ENCODE results near the gene BEX1. TPM values are rescaled to one million over a fixed set of nuclear protein-coding genes. Genes with fewer than 3 reads are reported as not detected.
"Not testable (repeated sequence)": the region's sequence is repeated elsewhere in the genome, so short reads cannot be mapped to it uniquely, and the experiment has no call there.

Gene BEX1
- total RNA-seq, 1 donor from 2014 or later: not detected

DNA sequence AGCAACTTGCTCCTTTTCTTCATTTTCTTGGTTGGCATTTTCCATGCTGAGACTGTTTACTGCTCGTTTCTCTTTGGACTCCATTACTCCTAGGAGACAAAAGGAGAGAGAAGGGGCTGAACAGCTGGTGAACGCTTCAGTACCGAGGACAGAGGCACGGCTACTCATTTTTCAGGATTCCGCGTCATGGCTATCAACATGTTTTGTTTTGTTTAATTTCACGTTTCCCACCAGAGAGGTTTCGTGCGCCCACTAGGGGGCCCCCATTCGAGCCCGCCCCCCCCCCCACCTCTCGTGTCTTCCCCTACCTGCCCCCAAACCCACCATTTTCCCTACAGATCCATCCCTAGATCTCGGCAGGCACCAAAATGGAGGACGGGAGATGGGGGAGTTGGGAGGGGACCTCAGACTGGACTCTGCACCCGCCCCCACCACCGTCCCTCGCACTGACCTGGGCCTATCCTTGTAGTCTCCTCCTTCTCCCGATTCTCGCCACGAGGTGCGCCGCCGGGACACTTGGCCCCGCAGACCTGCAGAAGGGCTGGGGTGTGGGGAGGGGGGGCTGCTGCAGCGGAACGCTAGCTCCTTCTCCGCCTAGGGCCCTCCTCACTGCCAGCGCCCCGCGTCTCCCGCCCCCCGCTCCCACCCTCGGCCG is 653 bp downstream of the BEX1 start:
- no peaks in the 10 kb centered on the region for H3K36me3 Mint-ChIP-seq (ENCODE audit: low read depth)
- no peaks in the 10 kb centered on the region for H3K4me1 Mint-ChIP-seq
- intact Hi-C loops (cut with micrococcal nuclease): no loop called here
- peaks cover 11% of the 10 kb centered on the region for H3K27me3 Mint-ChIP-seq
- no peak overlapping the region for H3K27ac Mint-ChIP-seq
- no peak for DNase-seq
- no peaks in the 10 kb centered on the region for H3K9me3 Mint-ChIP-seq
- no peak overlapping the region for H3K4me3 Mint-ChIP-seq

GRCh38 chrX:103061486-103061885 is 2.5 kb downstream of the BEX1 start:
- Mint-ChIP-seq H3K4me3 (no peak overlapping the region), H3K27me3 (peaks cover 11% of the 10 kb centered on the region), H3K9me3 (no peaks in the 10 kb centered on the region), H3K27ac (no peak overlapping the region), H3K36me3 (ENCODE audit: low read depth) (no peaks in the 10 kb centered on the region), H3K4me1 (no peaks in the 10 kb centered on the region)
- intact Hi-C loops (cut with micrococcal nuclease): no loop called here
- DNase-seq: no peak

GRCh38 chrX:103056902-103057301 is 7.1 kb downstream of the BEX1 start:
- H3K27ac Mint-ChIP-seq: no peak overlapping the region
- no peaks in the 10 kb centered on the region for H3K27me3 Mint-ChIP-seq
- H3K4me1 Mint-ChIP-seq: no peaks in the 10 kb centered on the region
- H3K4me3 Mint-ChIP-seq: no peak overlapping the region
- H3K9me3 Mint-ChIP-seq: no peaks in the 10 kb centered on the region
- no peak for DNase-seq
- no peaks in the 10 kb centered on the region for H3K36me3 Mint-ChIP-seq (ENCODE audit: low read depth)
- intact Hi-C loops (cut with micrococcal nuclease): no loop called here

DNA sequence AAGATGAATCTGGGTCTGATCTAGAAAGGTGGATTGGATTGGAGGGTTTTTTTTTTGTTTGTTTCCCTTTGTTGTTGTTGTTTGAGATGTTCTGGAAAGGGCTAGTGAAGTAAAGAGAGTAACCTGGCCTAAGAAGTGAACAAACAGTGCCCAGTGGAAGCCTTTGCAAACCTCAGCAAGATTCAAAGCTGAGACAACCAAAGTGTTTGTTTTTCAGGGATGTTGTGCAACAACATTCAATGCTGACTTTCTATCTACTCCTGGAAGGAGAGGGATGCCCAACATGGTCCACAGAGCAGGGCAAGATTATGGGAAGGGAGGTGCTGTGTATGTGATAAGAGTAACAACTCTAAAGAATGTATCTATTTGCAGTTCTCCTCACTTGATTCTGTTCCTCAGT is 11.3 kb downstream of the BEX1 start:
- Mint-ChIP-seq H3K4me1 (no peaks in the 10 kb centered on the region), H3K4me3 (no peak overlapping the region), H3K27ac (no peak overlapping the region), H3K36me3 (ENCODE audit: low read depth) (no peaks in the 10 kb centered on the region), H3K27me3 (peaks cover 3% of the 10 kb centered on the region), H3K9me3 (no peaks in the 10 kb centered on the region)
- DNase-seq: no peak
- intact Hi-C loops (cut with micrococcal nuclease): no loop called here

- Mint-ChIP-seq H3K27me3 (peaks cover 3% of the 10 kb centered on the region), H3K36me3 (ENCODE audit: low read depth) (no peaks in the 10 kb centered on the region), H3K4me3 (no peak overlapping the region), H3K9me3 (no peaks in the 10 kb centered on the region), H3K27ac (no peak overlapping the region), H3K4me1 (no peaks in the 10 kb centered on the region)
- intact Hi-C loops (cut with micrococcal nuclease): no loop called here
- no peak for DNase-seq
Observed at GRCh38 chrX:103051260-103051789, 12.6 kb downstream of the BEX1 start.

DNA sequence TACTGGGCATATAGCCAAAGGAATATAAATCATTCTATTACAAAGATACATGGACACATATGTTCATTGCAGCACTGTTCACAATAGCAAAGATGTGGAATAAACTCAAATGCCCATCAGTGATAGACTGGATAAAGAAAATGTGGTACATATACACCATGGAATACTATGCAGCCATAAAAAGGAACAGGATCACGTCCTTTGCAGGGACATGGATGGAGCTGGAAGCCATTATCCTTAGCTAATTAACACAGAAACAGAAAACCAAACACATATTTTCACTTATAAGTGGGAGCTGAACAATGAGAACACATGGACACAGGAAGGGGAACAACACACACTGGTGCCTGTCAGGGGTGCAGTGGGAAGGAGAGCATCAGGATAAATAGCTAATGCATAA is 30.6 kb downstream of the BEX1 start:
- H3K36me3 Mint-ChIP-seq (ENCODE audit: low read depth); H3K9me3 Mint-ChIP-seq; H3K27ac Mint-ChIP-seq; H3K4me1 Mint-ChIP-seq; DNase-seq; H3K27me3 Mint-ChIP-seq; H3K4me3 Mint-ChIP-seq; intact Hi-C loops (cut with micrococcal nuclease): not testable (repeated sequence)

GRCh38 chrX:103017542-103017941 is 46.4 kb downstream of the BEX1 start:
- H3K9me3 Mint-ChIP-seq: no peaks in the 10 kb centered on the region
- no peaks in the 10 kb centered on the region for H3K36me3 Mint-ChIP-seq (ENCODE audit: low read depth)
- DNase-seq: no peak
- no peak overlapping the region for H3K4me3 Mint-ChIP-seq
- no peaks in the 10 kb centered on the region for H3K4me1 Mint-ChIP-seq
- H3K27me3 Mint-ChIP-seq: no peaks in the 10 kb centered on the region
- intact Hi-C loops (cut with micrococcal nuclease): no loop called here
- no peak overlapping the region for H3K27ac Mint-ChIP-seq

DNA sequence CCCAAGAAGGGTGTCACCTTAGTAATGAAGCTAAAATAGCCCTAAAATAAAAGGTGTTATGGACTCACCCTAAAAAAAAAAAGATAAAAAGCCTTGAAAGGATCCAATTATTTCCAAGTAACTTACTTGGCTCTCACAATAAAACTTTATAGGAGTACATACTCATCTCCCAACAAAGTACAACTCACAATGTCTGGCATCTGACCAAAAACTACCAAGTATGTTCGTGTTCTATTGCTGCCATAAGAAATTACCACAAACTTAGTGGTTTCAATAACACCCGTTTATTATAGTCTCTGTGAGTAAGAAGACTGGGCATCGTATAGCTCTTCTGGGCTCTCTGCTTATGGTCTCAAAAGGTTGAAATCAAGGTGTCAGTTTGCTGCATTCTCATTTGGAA is 51.0 kb downstream of the BEX1 start:
- no peaks in the 10 kb centered on the region for H3K9me3 Mint-ChIP-seq
- no peaks in the 10 kb centered on the region for H3K27me3 Mint-ChIP-seq
- no peaks in the 10 kb centered on the region for H3K36me3 Mint-ChIP-seq (ENCODE audit: low read depth)
- no peaks in the 10 kb centered on the region for H3K4me1 Mint-ChIP-seq
- no peak overlapping the region for H3K27ac Mint-ChIP-seq
- intact Hi-C loops (cut with micrococcal nuclease): no loop called here
- no peak for DNase-seq
- H3K4me3 Mint-ChIP-seq: no peak overlapping the region

Other genes starting within 250 kb of the BEX1 start
- gene RAB40AL, start 126.9 kb downstream of the BEX1 start, total RNA-seq: 0.26 and 0.68 TPM in 2 replicates
- not detected in 2 replicates for gene NXF3, start 29.0 kb upstream of the BEX1 start, total RNA-seq
- 4.2 and 5.9 TPM in 2 replicates for gene BEX4, start 150.9 kb upstream of the BEX1 start, total RNA-seq
- 22.1 and 23.5 TPM in 2 replicates for gene TCEAL8, start 191.0 kb upstream of the BEX1 start, total RNA-seq
- gene TCEAL5, start 212.6 kb upstream of the BEX1 start, total RNA-seq: not detected in 2 replicates
- 3.4 and 3.6 TPM in 2 replicates for gene BEX2, start 246.8 kb upstream of the BEX1 start, total RNA-seq

Data from activated CD4-positive, alpha-beta T cell treated with anti-CD3 and anti-CD28 coated beads, Interleukin-2, amount 10 ng/mL, durations not matched to agents 24 days and 14 days (primary cell).